ENCODE measurements around the gene CKMT2. TPM values are rescaled to one million over a fixed set of nuclear protein-coding genes. Genes with fewer than 3 reads are reported as not detected.

Gene CKMT2
- total RNA-seq, 4 donors from 2014 or later: 2.5 to 12.3 (median 6.5) TPM

- Histone ChIP-seq H3K27ac (no peak overlapping the region), H3K9me3 (no peaks in the 10 kb centered on the region), H3K4me1 (peaks cover 17% of the 10 kb centered on the region), H3K27me3 (no peaks in the 10 kb centered on the region), H3K4me3 (no peak overlapping the region), H3K36me3 (peaks cover 15% of the 10 kb centered on the region)
- no peak for TF ChIP-seq EP300 (IDR thresholded peaks at IDR 0.05)
- TF ChIP-seq POLR2AphosphoS5 (IDR thresholded peaks at IDR 0.05): no peak
- no peak for TF ChIP-seq POLR2A (IDR thresholded peaks at IDR 0.05)
- TF ChIP-seq CTCF (IDR thresholded peaks at IDR 0.05): no peak
- DNase-seq (ENCODE audit: low spot score in 2 of 2): no peak
These were observed 72.7 kb downstream of the CKMT2 start for GRCh38 chr5:81305785-81306184.

GRCh38 chr5:81308836-81309235, 75.7 kb downstream of the CKMT2 start:
- Histone ChIP-seq H3K9me3 (no peaks in the 10 kb centered on the region), H3K36me3 (peaks cover 43% of the 10 kb centered on the region), H3K27me3 (no peaks in the 10 kb centered on the region), H3K27ac (no peak overlapping the region), H3K4me1 (no peaks in the 10 kb centered on the region), H3K4me3 (no peak overlapping the region)
- DNase-seq (ENCODE audit: low spot score in 2 of 2): no peak
- WGBS: 98% methylated on average over 2 of the region's 2 CpGs
- TF ChIP-seq POLR2A (IDR thresholded peaks at IDR 0.05) (no peak), POLR2AphosphoS5 (IDR thresholded peaks at IDR 0.05) (no peak), CTCF (IDR thresholded peaks at IDR 0.05) (no peak), EP300 (IDR thresholded peaks at IDR 0.05) (no peak)

GRCh38 chr5:81310402-81311063, 77.4 kb downstream of the CKMT2 start:
- H3K27me3 ChIP-seq: no peaks in the 10 kb centered on the region
- H3K4me3 ChIP-seq: no peak overlapping the region
- TF ChIP-seq POLR2AphosphoS5 (IDR thresholded peaks at IDR 0.05) (no peak), POLR2A (IDR thresholded peaks at IDR 0.05) (no peak), EP300 (IDR thresholded peaks at IDR 0.05) (no peak), CTCF (IDR thresholded peaks at IDR 0.05) (no peak)
- WGBS: 87% methylated on average over 1 of the region's 1 CpG
- no peak overlapping the region for H3K27ac ChIP-seq
- H3K4me1 ChIP-seq: no peaks in the 10 kb centered on the region
- no peaks in the 10 kb centered on the region for H3K9me3 ChIP-seq
- peaks cover 46% of the 10 kb centered on the region for H3K36me3 ChIP-seq
- DNase-seq (ENCODE audit: low spot score in 2 of 2): no peak

- no peaks in the 10 kb centered on the region for H3K9me3 ChIP-seq
- no peak overlapping the region for H3K4me3 ChIP-seq
- no peaks in the 10 kb centered on the region for H3K4me1 ChIP-seq
- DNase-seq (ENCODE audit: low spot score in 2 of 2): no peak
- H3K36me3 ChIP-seq: peaks cover 46% of the 10 kb centered on the region
- TF ChIP-seq POLR2AphosphoS5 (IDR thresholded peaks at IDR 0.05): no peak
- no peak for TF ChIP-seq POLR2A (IDR thresholded peaks at IDR 0.05)
- TF ChIP-seq EP300 (IDR thresholded peaks at IDR 0.05): no peak
- no peak for TF ChIP-seq CTCF (IDR thresholded peaks at IDR 0.05)
- H3K27ac ChIP-seq: no peak overlapping the region
- no peaks in the 10 kb centered on the region for H3K27me3 ChIP-seq
These were observed 80.2 kb downstream of the CKMT2 start for GRCh38 chr5:81313278-81313677.

GRCh38 chr5:81313686-81314085, 80.6 kb downstream of the CKMT2 start:
- Histone ChIP-seq H3K4me3 (no peak overlapping the region), H3K4me1 (no peaks in the 10 kb centered on the region), H3K36me3 (peaks cover 46% of the 10 kb centered on the region), H3K27ac (no peak overlapping the region), H3K9me3 (no peaks in the 10 kb centered on the region), H3K27me3 (no peaks in the 10 kb centered on the region)
- DNase-seq (ENCODE audit: low spot score in 2 of 2): no peak
- TF ChIP-seq EP300 (IDR thresholded peaks at IDR 0.05) (no peak), CTCF (IDR thresholded peaks at IDR 0.05) (no peak), POLR2A (IDR thresholded peaks at IDR 0.05) (no peak), POLR2AphosphoS5 (IDR thresholded peaks at IDR 0.05) (no peak)
- WGBS: 91% methylated on average over 3 of the region's 3 CpGs

Data from suprapubic skin (tissue), 4 donors.